HFF-Myc (cell line): ENCODE measurements around the gene PABPN1.

ENCODE experiments used
- DNase-seq: peaks from one replicate; pipeline ENCODE4 v3.0.0-alpha.2; 2011; ENCODE audit warnings: low read depth; ENCODE audit errors: extremely low read depth
- H3K4me3 ChIP-seq: replicated peaks from 2 replicates; pipeline ENCODE4 v1.5.1; 2011; ENCODE audit warnings: low read depth, mild to moderate bottlenecking, control low read depth, low read length
- TF ChIP-seq, protein P1 (sequence below): IDR thresholded peaks from 2 replicates; pipeline ENCODE4 v1.5.1; 2012; ENCODE audit warnings: mild to moderate bottlenecking, low read depth, low read length, control low read depth; ENCODE audit errors: missing control alignments

PABPN1 gene

DNA sequence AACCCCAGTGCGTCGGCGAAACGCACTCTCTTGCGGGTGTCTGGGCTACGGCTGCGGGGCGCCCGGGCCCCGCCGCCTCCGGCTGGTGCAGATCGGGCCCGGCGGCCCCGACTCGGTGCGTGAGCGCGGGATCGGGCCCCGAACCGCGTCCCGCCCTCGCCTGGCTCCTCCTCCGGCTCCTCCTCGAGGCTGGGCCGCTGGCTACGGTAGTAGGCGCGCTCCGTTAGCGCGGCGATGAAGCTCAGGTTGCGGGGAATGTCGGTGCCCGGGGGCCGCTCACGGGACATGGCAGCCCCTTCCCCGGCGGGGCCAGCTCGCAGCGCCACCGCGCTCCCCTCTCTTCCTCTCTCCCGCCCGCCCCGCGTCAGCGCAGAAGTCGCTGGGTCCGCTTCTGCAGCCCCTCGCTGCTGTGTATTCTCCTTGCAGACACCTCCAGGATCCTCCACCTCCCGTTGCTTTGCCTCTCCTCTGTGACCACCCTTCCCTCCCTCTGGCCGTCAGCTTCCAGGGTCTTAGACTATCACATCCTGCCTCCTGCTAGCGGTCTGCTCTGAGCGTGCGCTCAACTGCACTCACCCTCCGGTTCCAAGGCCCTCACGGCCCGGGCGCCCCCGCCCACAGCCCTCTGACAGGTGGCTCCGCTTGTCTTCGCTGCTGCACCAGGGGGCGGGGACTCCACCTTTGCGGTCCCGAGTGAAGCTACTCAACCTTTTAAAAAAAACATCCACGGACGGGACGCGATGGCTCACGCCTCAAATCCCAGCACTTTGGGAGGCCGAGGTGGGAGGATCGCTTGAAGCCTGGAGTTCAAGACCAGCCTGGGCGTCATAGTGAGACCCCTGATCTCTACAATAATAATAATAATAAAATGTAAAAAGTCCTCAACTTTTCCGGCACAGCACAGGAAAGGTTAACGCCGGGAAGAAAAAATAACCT lies 18.7 kb upstream of the PABPN1 start, which contains the start of gene PPP1R3E:
Gene PPP1R3E, minus strand, starts transcription at position 570 of the 936 bp plus-strand sequence. Its CDS starts 283 bp downstream, at position 287.
- no peak for DNase-seq
- H3K4me3 ChIP-seq, result peak within 1 kb of the TSS; percentile 63
- TF ChIP-seq, protein P1, sequence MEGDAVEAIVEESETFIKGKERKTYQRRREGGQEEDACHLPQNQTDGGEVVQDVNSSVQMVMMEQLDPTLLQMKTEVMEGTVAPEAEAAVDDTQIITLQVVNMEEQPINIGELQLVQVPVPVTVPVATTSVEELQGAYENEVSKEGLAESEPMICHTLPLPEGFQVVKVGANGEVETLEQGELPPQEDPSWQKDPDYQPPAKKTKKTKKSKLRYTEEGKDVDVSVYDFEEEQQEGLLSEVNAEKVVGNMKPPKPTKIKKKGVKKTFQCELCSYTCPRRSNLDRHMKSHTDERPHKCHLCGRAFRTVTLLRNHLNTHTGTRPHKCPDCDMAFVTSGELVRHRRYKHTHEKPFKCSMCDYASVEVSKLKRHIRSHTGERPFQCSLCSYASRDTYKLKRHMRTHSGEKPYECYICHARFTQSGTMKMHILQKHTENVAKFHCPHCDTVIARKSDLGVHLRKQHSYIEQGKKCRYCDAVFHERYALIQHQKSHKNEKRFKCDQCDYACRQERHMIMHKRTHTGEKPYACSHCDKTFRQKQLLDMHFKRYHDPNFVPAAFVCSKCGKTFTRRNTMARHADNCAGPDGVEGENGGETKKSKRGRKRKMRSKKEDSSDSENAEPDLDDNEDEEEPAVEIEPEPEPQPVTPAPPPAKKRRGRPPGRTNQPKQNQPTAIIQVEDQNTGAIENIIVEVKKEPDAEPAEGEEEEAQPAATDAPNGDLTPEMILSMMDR, result no peak

DNA sequence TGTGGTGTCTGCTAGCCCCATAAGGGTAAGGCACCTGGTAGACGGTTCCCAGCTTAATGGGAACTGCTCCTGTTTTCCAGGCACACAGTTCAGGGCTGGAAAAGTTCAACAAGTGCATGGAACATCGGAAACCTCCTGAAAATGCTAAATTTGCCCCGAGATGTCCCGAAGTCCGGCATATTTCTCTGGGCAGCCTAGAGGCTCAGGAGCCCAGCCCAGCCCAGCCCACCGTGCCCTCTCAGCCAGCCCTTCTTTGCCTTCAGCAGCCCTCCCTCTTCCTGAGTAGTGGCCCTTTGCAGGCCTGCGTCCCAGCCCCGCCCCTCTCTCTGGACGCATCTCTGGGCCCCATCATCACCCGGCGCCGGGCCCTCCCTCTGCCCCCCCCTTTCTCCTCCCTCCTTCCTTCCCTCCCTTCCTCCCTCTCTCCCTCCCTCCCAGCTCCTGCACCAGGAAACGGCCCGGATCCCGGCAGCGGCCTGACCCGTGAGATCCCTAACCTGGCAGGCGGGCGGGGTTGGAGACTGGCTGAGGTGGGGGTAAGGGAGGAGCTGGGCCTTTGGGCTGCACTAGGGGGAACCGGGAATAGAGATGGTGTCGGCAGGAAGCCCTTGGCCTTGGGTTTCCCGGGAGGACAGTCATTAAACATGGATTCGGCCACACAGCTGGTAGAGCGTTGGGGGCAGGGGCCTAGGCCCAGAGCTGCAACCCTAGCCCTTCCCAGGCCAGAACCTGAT lies 14.7 kb upstream of the PABPN1 start, which contains the start of gene BCL2L2:
Gene BCL2L2, plus strand, starts transcription at position 422 of the 734 bp plus-strand sequence. CDS start 935 bp downstream, outside the sequence.
- TF ChIP-seq, protein P1, result no peak
- H3K4me3 ChIP-seq, result peak within 1 kb of the TSS; percentile 91
- peak; percentile 65 for DNase-seq

DNA sequence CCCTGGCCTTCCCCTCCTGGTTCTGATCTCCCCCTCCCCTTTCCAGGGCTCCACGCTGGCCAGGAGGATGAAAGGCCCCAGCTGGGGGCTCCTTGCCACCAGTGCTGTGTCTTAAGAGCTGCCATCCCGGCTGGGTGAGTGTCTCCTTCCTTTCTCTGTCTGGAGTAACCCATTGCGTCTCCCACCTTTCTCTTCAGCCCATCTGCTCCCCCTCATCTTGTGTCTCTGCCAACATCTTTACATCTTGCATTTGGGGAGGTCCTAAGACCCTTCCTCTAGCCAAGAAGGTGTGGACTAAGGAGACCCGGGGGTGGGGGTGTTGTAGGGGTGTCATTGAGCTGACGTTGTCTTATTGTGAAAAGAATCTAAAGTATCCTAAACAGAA lies 14.1 kb upstream of the PABPN1 start:
- TF ChIP-seq, protein P1, result no peak
- H3K4me3 ChIP-seq, result peak overlapping the region; percentile 91
- no peak for DNase-seq

DNA sequence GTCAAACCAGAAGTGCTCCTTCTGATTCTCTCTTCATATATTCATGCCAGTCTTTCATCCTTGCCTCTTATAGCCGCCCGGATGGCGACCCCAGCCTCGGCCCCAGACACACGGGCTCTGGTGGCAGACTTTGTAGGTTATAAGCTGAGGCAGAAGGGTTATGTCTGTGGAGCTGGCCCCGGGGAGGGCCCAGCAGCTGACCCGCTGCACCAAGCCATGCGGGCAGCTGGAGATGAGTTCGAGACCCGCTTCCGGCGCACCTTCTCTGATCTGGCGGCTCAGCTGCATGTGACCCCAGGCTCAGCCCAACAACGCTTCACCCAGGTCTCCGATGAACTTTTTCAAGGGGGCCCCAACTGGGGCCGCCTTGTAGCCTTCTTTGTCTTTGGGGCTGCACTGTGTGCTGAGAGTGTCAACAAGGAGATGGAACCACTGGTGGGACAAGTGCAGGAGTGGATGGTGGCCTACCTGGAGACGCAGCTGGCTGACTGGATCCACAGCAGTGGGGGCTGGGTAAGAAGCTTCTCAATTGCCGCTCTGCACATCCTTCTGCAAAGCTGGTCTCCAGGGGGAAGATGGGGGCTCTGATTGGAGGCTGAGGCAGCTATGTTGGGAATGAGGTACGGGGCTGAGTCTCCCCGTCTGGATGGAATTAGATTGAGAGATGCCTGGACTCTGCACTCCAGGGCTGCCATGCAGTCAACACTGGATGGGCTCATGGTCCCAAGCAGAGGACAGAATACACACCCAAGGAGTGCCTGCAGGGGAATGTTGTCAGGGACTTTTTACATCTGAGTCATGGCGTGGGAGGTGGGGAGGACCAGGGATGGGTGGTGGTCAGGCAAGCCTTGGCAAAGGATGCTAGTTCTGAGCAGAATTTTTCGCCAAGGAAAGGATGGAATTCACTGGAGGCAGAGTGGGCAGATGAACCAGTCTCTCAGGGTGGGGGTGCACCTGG lies 13.3 kb upstream of the PABPN1 start:
- DNase-seq, result no peak
- TF ChIP-seq, protein P1, result no peak
- peak overlapping the region; percentile 91 for H3K4me3 ChIP-seq

DNA sequence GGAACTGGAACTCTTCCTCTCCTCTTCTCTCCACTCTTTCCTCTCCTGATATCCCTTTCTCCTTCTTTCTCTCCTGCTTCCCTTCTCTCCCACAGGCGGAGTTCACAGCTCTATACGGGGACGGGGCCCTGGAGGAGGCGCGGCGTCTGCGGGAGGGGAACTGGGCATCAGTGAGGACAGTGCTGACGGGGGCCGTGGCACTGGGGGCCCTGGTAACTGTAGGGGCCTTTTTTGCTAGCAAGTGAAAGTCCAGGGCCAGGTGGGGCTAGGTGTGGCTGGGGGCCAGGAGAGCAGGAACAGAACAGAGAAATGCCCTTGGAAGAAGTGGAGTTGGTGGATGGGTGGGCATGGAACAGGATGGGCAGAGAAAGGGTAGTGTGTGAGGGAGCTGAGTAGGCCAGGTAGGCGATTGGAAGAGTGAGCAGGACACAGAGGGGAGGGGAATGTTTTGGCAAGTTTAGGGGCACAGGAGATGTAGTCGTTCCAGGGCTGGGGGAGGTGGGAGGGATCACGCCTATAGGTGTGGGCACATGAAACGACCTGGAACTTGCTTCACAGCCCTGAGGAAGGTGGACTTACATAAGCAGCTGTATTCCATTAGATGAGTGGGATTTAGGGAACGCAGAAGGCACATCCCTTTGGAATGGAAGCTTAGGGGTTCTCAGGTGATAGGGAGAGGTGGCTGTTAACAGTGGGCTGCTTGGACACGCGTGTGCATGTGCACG lies 12.4 kb upstream of the PABPN1 start:
- peak overlapping the region; percentile 91 for H3K4me3 ChIP-seq
- DNase-seq, result no peak
- TF ChIP-seq, protein P1, result no peak
